GM19452 (cell line): Measurements from ENCODE around the gene FRMPD3.
"Not testable (repeated sequence)": the region's sequence is repeated elsewhere in the genome, so short reads cannot be mapped to it uniquely, and the experiment has no call there.

Source experiments
- ATAC-seq: cut with Tn5 transposase; IDR thresholded peaks from one replicate; pipeline ENCODE4 v1.9.1; 2021; ENCODE audit not compliant: unreplicated experiment

Gene FRMPD3

DNA sequence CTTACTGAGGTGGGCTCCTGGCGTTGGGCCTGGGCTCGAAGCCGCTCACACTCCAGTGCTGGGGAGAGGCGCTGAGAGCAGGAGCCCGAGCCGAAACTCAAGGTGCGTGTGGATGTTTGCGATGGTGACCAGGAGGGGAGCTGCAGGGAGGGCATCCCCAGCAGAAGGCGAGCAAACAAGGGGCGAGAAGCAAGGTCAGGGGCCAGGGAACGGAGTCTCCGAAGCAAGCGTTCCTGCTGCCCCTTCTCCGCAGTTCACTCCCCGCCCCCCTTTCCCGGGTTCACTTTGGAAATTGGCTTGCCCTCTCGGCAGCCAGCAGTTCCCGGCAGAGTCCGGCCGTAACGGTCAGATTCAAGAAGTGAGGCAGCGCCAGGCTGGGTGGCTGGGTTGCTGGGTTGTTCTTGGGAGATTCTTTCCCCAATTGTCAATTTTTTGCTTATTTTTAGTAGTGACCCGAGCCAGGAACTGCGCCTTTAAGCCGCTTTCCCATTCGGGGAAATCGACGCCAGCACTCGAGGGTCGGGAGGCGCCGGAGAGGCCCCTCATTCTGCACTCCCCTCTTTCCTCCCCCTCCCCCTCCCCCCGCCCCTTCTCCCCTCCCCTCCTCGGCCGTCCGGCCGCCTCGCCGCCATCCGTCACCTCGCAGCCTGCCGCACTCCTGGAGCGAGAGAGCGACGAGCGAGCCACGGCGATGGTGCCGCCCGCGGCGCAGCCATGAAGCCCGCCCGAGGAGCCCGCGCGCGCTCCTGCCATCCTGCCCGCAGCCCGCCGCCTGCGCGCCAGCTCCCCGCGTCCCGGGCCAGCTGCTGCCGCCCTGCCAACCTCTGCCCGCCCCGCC, at the start of gene FRMPD3:
Gene FRMPD3, plus strand, starts transcription at position 655 of the 838 bp plus-strand sequence. CDS start 76,937 bp downstream, outside the sequence.
- no peak for ATAC-seq

DNA sequence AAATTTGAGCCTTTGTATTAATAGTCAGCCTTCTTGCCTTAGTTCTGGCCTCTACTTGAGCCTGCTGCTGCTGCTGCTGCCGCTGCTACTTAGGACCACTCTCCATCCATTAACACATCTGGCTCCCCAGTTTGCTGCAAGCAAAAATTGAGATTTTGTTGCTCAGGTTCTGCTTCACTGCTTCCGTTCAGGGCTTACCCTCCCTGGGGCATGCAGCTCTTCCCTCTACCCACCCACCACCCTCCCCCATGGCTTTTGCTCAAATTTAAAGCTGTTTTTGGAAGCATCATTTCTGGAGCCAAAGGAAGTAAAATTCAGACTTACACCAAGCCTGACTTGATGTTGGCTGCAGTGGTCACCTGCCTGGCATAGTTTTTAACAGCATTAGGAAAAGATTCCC, 28.9 kb upstream of the FRMPD3 start:
- no peak for ATAC-seq

DNA sequence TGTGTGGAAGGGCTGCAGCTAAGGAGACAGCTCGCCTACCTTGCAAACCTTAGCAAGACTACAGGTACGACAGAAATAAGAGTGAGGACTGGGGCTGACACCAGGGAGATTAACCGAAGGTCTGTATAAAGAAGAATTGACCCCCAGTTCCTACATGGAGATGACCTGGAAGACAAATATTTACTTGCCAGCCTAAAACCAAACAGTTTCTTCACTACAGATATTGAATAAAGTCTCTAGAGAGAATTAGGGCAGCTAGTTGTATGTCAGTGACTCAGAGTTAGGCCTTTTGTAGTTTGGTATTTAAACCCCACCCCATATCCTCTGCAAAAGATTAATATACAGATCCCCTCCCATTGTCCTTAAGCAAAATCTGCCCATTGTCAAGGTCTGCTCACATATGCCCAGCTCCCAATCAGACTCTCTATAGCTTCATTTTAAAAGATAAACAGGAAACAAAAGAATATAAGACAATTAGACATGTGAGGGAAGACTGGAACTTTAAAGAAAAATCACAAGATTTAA, 28.1 kb upstream of the FRMPD3 start:
- no peak for ATAC-seq

DNA sequence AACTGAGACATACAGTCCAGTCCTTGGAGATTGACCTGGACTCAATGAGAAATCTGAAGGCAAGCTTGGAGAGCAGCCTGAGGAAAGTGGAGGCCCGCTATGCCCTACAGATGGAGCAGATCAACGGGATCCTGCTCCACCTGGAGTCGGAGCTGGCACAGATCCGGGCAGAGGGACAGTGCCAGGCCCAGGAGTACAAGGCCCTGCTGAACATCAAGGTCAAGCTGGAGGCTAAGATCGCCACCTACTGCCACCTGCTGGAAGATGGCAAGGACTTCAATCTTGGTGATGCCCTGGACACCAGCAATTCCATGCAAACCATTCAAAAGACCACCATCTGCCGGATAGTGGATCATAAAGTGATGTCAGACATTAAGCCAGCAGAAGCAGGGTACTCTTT, 20.4 kb upstream of the FRMPD3 start:
- no peak for ATAC-seq

DNA sequence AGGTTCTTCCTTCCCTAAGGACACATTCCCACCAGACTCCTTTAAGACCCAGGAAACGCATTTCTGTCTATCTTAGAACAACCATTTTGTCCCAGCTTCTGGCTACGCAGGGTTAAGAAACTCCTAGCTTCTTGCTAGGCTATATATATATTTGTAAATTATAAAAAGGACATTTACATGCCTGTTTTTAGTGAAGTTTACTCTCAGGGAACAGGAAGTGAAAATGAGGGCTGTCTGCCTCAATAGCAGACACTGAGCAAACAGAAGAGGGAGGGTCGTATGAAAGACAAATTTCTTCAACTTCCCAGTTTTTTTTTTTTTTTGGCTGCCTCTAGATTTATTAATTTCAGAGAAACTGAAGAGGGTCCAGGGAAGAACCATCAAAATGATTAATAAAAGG, 9.3 kb upstream of the FRMPD3 start:
- no peak for ATAC-seq

- no peak for ATAC-seq
These were observed 8.8 kb upstream of the FRMPD3 start for GRCh38 chrX:107440692-107441091.

GRCh38 chrX:107442914-107443527, 6.4 kb upstream of the FRMPD3 start:
- ATAC-seq, result no peak

GRCh38 chrX:107445146-107445545, 4.3 kb upstream of the FRMPD3 start:
- no peak for ATAC-seq

DNA sequence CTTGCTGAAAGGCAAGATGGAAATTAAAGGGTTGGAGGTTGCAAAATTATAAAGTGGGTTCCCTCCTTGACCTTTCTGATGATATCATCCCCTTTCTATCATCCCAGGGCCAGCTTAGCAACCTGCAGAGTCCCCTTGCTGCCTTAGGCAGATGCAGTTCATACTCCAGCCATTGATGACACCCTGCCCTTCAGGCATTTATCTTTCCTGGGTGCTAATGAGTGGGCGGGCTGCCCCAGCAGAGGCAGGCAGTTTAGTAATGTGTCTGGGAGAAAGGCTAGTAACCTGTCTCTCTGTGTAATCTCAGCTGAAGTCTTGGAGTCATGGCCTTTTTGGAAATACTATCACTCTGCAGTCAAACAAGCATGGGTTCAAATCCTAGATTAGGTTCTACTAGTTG, 3.8 kb upstream of the FRMPD3 start:
- no peak for ATAC-seq

DNA sequence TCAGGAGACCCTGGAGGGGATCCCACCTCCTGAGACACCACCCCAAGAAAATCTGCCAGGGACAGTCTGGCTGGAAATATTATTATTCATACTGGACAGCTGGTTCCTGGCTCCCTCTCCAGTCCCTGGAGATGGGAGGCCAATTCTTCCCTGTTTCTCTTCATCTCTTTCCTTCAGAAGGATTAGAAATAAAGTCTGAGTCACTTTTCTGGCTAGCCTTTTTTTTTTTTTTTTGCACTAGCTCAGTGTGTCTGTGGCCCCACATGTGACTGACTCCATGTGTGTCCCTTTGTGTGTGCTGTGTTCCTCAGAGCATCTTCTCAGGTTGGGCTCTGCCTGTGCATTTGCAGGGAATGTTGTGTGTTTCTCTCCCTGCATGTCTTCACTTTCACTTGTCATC, 1.8 kb upstream of the FRMPD3 start:
- no peak for ATAC-seq

DNA sequence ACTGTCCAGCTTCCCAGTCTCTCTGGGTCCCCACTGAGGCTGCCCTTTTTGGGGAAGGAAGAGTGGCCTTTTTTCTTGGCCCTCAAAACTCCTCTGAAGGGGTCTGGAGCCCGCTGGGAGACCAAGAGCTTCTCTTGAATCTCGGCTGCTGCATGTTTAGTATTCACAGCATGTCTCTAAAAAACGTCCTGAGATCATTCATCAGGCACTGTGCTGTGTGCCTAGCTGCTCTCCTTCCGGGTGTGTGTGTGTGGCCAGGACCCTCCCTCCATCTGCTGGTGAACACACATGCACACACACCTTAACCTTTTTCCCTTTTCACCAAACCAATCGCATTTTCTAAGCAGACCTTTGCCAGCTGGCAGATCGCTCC, 841 bp upstream of the FRMPD3 start:
- ATAC-seq, result no peak

DNA sequence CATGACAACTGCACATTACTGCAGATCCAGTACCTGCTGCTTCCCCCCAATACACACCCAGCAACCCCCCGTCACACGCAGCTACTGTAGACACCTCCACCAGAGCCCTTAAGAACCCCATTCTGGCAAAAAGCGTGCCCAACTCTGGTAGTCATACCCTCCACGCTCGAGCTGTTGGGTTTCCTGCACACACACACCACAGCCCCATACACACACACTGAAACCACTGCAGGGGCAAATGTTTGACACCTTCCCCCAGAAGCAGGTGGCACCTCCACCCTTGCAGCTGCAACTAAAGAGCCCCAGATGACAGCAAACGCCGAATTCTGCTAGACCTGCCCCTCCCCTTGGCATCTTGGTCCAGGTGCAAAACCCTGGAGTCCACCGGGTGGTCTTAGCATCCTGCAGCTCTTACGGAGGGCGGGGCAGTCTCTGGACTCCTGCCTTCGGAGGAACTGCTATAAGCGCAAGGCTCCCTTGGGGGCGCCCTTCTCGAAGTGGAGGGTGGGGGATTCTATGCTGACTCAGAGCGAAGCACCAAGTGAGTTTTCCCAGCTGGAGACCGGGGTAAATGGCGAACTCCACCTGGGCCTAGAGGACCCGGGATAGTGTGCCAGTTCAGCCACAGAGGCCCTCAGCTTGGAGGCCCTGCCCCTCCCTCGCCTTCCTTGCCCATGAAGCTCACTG, 1.5 kb downstream of the FRMPD3 start:
- ATAC-seq, result no peak

- ATAC-seq, result no peak
These were observed 2.3 kb downstream of the FRMPD3 start for GRCh38 chrX:107451731-107452130.

- no peak for ATAC-seq
These were observed 3.1 kb downstream of the FRMPD3 start for GRCh38 chrX:107452581-107452980.

- ATAC-seq, result peak; percentile 97
These were observed 4.8 kb downstream of the FRMPD3 start for GRCh38 chrX:107454302-107454701.

- ATAC-seq, result no peak
These were observed 7.8 kb downstream of the FRMPD3 start for GRCh38 chrX:107457289-107457688.

GRCh38 chrX:107465932-107466620, 16.6 kb downstream of the FRMPD3 start:
- ATAC-seq, result peak; percentile 95

DNA sequence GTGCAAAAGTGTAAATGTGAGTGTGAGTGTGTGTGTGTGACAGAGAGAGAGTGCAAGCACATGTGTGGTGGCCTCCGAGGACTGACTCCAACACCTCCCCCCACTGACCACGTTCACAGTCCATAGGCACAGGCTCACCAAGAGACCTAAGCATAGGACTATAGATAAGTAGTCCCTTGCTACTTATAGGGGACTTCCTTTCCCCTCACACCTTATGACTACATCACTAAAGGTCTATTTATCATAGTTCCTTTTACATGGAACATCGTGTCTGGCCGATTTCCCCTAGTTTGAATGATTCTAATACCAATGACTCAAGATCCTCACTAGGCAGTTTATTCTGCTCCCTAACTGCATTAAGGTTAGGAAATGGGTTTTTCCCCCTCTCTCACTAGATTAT, 17.8 kb downstream of the FRMPD3 start:
- no peak for ATAC-seq

DNA sequence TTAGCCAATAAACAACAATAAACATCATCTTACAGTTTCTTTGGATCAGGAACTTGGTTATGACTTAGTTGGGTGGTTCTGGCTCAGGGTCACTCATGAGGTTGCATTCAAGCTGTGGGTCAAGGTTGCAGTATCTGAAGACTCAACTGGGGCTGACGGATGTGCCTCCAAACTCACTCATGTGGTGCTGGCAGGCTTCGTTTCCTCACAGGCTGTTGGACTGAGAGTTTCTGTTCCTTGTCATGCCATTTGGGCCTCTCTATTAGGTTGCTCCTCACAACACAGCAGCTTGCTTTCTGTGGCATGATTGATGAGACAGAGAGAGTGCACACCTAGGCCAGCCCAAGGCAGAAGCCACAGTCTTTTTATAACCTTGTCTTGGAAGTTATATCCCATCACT, 20.7 kb downstream of the FRMPD3 start:
- no peak for ATAC-seq

- no peak for ATAC-seq
These were observed 21.5 kb downstream of the FRMPD3 start for GRCh38 chrX:107470971-107471370.

DNA sequence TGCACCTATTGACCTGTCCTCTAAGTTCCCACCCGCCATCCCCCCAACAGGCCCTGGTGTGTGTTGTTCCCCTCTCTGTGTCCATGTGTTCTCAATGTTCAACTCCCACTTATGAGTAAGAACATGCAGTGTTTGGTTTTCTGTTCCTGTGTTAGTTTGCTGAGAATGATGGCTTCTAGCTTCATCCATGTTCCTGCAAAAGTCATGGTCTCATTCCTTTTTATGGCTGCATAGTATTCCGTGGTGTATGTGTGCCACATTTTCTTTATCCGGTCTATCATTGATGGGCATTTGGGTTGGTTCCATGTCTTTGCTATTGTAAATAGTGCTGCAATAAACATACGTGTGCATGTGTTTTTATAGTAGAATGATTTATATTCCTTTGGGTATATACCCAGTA, 22.0 kb downstream of the FRMPD3 start:
- ATAC-seq, result not testable (repeated sequence)
